OCI-LY3 (cell line): ENCODE data around the gene PDZRN3.

Experiments used
- H2AFZ ChIP-seq: fragments of 200-600, 300-600 bp; shearing (Covaris generic); 2 replicates; pipeline ENCODE4 v1.6.0; 2014; ENCODE audit warnings: antibody characterized with exemption, low read depth, low read length
- H3K27ac ChIP-seq: fragments of 200-600, 300-600 bp; sonication (generic); 2 replicates; pipeline ENCODE4 v1.5.1; 2014; ENCODE audit warnings: mild to moderate bottlenecking, low read length, moderate library complexity, mixed read lengths
- H3K27me3 ChIP-seq: fragments of 200-600, 300-600 bp; sonication (generic); 2 replicates; pipeline ENCODE4 v1.6.1; 2014; ENCODE audit warnings: low read depth, low read length, mixed read lengths
- H3K36me3 ChIP-seq: fragments of 200-600, 300-600 bp; sonication (generic); replicated peaks from 2 replicates; pipeline ENCODE3; 2014; ENCODE audit warnings: low read depth, low read length, mixed read lengths
- H3K4me1 ChIP-seq: fragments of 300-600, 200-600 bp; sonication (generic); 2 replicates; pipeline ENCODE4 v1.6.1; 2014; ENCODE audit warnings: low read length, mixed read lengths
- H3K4me2 ChIP-seq: fragments of 200-600, 300-600 bp; sonication (generic); 2 replicates; pipeline ENCODE4 v1.6.1; 2014; ENCODE audit warnings: low read length, mixed read lengths
- H3K4me3 ChIP-seq: fragments of 300-600, 200-600 bp; sonication (generic); 2 replicates; pipeline ENCODE4 v1.5.1; 2014; ENCODE audit warnings: antibody characterized with exemption, mild to moderate bottlenecking, low read length, moderate library complexity
- H3K79me2 ChIP-seq: fragments of 300-600, 200-600 bp; shearing (Covaris generic); 2 replicates; pipeline ENCODE4 v1.6.1; 2014; ENCODE audit warnings: mild to moderate bottlenecking, low read length, mixed read lengths
- H3K9ac ChIP-seq: fragments of 300-600, 200-600 bp; shearing (Covaris generic); 2 replicates; pipeline ENCODE4 v1.6.0; 2014; ENCODE audit warnings: mild to moderate bottlenecking, low read length, moderate library complexity
- H3K9me3 ChIP-seq: fragments of 200-600, 300-600 bp; shearing (Covaris generic); 2 replicates; pipeline ENCODE4 v1.6.1; 2014; ENCODE audit warnings: low read length, mixed read lengths; ENCODE audit not compliant: insufficient read depth
- H4K20me1 ChIP-seq: fragments of 200-600, 300-600 bp; sonication (generic); 2 replicates; pipeline ENCODE4 v1.6.1; 2016; ENCODE audit warnings: low read length, mixed read lengths; ENCODE audit not compliant: insufficient read depth
- EZH2phosphoT487 ChIP-seq: fragments of 200-600 bp; shearing (Covaris generic); IDR thresholded peaks from 2 replicates; pipeline ENCODE4 v1.6.1; 2018; ENCODE audit warnings: antibody characterized with exemption, mixed run types, low read depth
- TF ChIP-seq, protein P1 (sequence below): fragments of 200-600, 300-600 bp; sonication (generic); IDR thresholded peaks from 2 replicates; pipeline ENCODE4 v1.5.1; 2014; ENCODE audit warnings: antibody characterized with exemption, low read length, low read depth

PDZRN3 gene

GRCh38 chr3:73480187-73480672 is 144.5 kb downstream of the PDZRN3 start:
- H2AFZ ChIP-seq: no peak overlapping the region
- H3K79me2 ChIP-seq: no peaks in the 10 kb centered on the region
- no peaks in the 10 kb centered on the region for H4K20me1 ChIP-seq
- H3K4me2 ChIP-seq: no peak overlapping the region
- H3K9ac ChIP-seq: no peak overlapping the region
- H3K4me1 ChIP-seq: peaks cover 35% of the 10 kb centered on the region
- H3K27me3 ChIP-seq: no peaks in the 10 kb centered on the region
- TF ChIP-seq, protein P1, sequence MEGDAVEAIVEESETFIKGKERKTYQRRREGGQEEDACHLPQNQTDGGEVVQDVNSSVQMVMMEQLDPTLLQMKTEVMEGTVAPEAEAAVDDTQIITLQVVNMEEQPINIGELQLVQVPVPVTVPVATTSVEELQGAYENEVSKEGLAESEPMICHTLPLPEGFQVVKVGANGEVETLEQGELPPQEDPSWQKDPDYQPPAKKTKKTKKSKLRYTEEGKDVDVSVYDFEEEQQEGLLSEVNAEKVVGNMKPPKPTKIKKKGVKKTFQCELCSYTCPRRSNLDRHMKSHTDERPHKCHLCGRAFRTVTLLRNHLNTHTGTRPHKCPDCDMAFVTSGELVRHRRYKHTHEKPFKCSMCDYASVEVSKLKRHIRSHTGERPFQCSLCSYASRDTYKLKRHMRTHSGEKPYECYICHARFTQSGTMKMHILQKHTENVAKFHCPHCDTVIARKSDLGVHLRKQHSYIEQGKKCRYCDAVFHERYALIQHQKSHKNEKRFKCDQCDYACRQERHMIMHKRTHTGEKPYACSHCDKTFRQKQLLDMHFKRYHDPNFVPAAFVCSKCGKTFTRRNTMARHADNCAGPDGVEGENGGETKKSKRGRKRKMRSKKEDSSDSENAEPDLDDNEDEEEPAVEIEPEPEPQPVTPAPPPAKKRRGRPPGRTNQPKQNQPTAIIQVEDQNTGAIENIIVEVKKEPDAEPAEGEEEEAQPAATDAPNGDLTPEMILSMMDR: no peak
- TF ChIP-seq EZH2phosphoT487: no peak
- no peak overlapping the region for H3K27ac ChIP-seq
- H3K9me3 ChIP-seq: no peaks in the 10 kb centered on the region
- H3K4me3 ChIP-seq: no peak overlapping the region
- peaks cover 5% of the 10 kb centered on the region for H3K36me3 ChIP-seq

DNA sequence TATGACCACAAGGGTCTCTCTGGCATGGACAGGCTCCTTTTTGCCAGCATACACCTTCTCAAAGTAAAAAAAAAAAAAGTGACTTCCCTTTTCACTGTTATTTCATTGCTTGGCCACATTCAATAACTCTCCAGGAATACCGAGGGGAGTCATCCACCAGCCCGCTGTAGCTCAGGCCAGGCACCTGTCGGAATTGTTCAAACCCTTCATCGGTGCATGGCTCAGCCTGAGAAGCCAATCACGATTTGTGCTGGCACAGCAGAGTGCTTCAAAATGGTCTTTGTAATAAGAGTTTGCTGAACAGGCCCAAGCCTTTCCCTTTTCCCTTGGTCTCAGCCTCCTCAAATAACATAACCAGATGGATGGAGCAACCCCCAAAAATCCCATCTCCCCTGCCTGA is 145.4 kb downstream of the PDZRN3 start:
- Histone ChIP-seq H3K9me3 (no peaks in the 10 kb centered on the region), H4K20me1 (no peaks in the 10 kb centered on the region), H2AFZ (no peak overlapping the region), H3K4me1 (peaks cover 37% of the 10 kb centered on the region), H3K79me2 (no peaks in the 10 kb centered on the region), H3K36me3 (peaks cover 5% of the 10 kb centered on the region), H3K4me3 (no peak overlapping the region), H3K27me3 (no peaks in the 10 kb centered on the region), H3K27ac (no peak overlapping the region), H3K9ac (no peak overlapping the region), H3K4me2 (no peak overlapping the region)
- no peak for TF ChIP-seq EZH2phosphoT487
- TF ChIP-seq, protein P1: no peak

- no peak for TF ChIP-seq EZH2phosphoT487
- TF ChIP-seq, protein P1: no peak
- Histone ChIP-seq H2AFZ (no peak overlapping the region), H3K79me2 (no peaks in the 10 kb centered on the region), H3K4me1 (peaks cover 33% of the 10 kb centered on the region), H4K20me1 (no peaks in the 10 kb centered on the region), H3K4me3 (no peak overlapping the region), H3K9me3 (no peaks in the 10 kb centered on the region), H3K27me3 (no peaks in the 10 kb centered on the region), H3K36me3 (peaks cover 5% of the 10 kb centered on the region), H3K4me2 (no peak overlapping the region), H3K9ac (no peak overlapping the region), H3K27ac (no peak overlapping the region)
These were observed 145.9 kb downstream of the PDZRN3 start for GRCh38 chr3:73478858-73479257.

GRCh38 chr3:73475717-73476116 is 149.0 kb downstream of the PDZRN3 start:
- Histone ChIP-seq H3K9me3 (no peaks in the 10 kb centered on the region), H3K4me3 (peak overlapping the region; percentile 2; the same call in 1 of the 2 replicates), H3K27me3 (no peaks in the 10 kb centered on the region), H2AFZ (no peak overlapping the region), H3K4me1 (peaks cover 18% of the 10 kb centered on the region), H3K79me2 (no peaks in the 10 kb centered on the region), H3K4me2 (peak overlapping the region; percentile 58), H3K36me3 (peaks cover 5% of the 10 kb centered on the region), H3K27ac (no peak overlapping the region), H4K20me1 (no peaks in the 10 kb centered on the region), H3K9ac (no peak overlapping the region)
- TF ChIP-seq, protein P1: no peak
- no peak for TF ChIP-seq EZH2phosphoT487
